ENCODE results near the gene WDR59.
"Not testable (repeated sequence)": the region's sequence is repeated elsewhere in the genome, so short reads cannot be mapped to it uniquely, and the experiment has no call there.

Gene WDR59, protein sequence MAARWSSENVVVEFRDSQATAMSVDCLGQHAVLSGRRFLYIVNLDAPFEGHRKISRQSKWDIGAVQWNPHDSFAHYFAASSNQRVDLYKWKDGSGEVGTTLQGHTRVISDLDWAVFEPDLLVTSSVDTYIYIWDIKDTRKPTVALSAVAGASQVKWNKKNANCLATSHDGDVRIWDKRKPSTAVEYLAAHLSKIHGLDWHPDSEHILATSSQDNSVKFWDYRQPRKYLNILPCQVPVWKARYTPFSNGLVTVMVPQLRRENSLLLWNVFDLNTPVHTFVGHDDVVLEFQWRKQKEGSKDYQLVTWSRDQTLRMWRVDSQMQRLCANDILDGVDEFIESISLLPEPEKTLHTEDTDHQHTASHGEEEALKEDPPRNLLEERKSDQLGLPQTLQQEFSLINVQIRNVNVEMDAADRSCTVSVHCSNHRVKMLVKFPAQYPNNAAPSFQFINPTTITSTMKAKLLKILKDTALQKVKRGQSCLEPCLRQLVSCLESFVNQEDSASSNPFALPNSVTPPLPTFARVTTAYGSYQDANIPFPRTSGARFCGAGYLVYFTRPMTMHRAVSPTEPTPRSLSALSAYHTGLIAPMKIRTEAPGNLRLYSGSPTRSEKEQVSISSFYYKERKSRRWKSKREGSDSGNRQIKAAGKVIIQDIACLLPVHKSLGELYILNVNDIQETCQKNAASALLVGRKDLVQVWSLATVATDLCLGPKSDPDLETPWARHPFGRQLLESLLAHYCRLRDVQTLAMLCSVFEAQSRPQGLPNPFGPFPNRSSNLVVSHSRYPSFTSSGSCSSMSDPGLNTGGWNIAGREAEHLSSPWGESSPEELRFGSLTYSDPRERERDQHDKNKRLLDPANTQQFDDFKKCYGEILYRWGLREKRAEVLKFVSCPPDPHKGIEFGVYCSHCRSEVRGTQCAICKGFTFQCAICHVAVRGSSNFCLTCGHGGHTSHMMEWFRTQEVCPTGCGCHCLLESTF

DNA sequence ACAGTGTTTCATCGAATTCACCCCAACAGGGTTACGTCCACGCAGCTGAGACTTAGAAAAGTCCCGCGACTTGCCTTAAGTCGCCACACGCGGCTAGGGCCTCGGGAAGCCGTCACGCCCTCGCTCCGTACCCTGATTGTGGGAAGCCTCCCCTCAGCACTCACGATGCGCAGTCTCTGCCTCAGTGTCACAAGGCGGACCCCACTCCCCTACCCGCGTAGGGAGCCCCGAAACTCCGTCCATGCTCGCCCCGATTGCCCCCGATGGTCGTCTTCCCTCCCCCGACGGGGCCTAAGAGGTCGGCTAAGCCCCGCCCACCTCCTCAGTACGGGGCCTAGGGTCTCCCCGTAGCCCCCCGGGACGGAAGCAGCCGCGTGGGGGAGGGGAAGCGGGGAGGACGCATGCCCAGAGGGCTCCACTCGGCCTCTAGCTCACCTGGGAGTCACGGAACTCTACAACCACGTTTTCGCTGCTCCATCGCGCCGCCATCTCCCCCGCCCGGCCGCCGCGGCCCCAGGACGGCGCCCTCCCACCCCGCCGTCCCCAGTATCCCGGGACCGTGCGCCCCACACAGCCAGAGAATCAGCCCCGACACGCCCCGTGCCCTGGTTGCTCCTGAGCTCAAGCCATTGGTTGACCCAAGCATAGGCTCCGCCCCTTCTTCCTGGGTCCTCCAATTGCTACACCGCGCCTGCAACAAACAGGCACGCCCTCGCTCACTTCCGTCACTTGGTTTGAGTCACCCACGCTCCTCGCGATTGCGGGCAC is at the start of gene WDR59:
TSS of gene WDR59 (minus strand) at position 595 of the 768 bp plus-strand sequence. CDS start at position 489, 106 bp downstream.
- peak; percentile 90 for DNase-seq (ENCODE audit: low spot score)

DNA sequence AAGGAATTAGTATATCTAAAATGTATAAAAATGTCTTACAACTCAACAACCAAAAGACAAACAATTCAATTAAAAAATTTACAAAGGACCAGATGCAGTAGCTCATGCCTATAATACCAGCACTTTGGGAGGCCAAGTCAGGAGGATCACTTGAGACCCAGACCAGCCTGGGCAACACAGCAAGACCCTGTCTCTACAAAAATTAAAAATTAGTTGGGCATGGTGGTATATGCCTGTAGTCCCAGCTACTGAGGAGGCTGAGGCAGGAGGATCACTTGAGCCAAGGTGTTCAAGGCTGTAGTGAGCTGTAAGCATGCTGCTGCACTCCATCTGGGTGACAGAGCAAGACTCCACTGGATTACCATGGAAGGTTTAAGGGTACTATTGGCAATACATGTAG is 47.7 kb upstream of the WDR59 start:
- DNase-seq (ENCODE audit: low spot score): no peak

DNA sequence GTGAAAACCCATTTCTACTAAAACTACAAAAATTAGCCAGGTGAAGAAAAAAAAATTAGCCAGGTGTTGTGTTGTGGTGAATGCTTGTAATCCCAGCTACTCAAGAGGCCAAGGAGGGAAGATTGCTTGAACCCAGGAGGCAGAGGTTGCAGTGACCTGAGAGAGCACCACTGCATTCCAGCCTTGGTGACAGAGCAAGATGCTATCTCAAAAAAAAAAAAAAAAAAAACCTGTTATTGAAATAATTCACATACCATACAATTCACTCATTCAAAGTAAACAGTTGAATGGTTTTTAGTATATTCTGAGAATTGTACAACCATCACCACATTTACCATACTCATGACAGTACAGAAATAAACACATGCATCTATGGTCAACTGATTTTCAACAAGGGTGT is 44.9 kb upstream of the WDR59 start:
- no peak for DNase-seq (ENCODE audit: low spot score)

DNA sequence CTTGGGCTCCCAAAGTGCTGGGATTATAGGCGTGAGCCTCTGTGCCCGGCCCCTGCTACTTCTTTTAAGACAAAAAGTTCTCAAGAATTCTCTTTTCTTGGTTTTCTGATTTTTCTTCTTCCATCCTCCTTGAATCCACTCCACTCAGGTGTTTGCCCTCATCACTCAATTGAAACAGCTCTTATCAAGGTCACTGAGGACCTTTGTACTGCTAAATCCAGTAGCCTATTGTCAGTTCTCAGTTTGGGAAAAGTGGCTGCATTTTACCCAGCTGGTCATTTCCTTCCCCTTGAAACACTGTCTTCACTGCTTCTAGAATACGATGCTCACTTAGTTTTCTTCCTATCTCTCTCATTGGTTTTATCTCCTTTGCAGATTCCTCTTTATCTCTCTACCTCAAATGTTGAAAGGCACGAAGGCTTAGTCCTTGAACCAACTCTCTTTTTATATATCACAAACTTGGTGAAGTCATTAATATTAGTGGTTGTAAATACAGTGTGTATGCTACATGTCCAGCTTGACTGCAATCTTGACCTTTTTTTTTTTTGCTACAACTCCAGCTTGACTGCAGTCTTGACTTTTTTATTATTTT is 43.7 kb upstream of the WDR59 start:
- DNase-seq (ENCODE audit: low spot score): no peak

GRCh38 chr16:75027520-75028300 is 42.8 kb upstream of the WDR59 start:
- no peak for DNase-seq (ENCODE audit: low spot score)

- DNase-seq (ENCODE audit: low spot score): no peak
These were observed 42.0 kb upstream of the WDR59 start for GRCh38 chr16:75026892-75027391.

GRCh38 chr16:75026239-75026891 is 41.4 kb upstream of the WDR59 start:
- not testable (repeated sequence) for DNase-seq (ENCODE audit: low spot score)

- DNase-seq (ENCODE audit: low spot score): no peak
These were observed 40.8 kb upstream of the WDR59 start for GRCh38 chr16:75025761-75026160.

- no peak for DNase-seq (ENCODE audit: low spot score)
These were observed 39.7 kb upstream of the WDR59 start for GRCh38 chr16:75024594-75024993.

GRCh38 chr16:75024182-75024581 is 39.3 kb upstream of the WDR59 start:
- DNase-seq (ENCODE audit: low spot score): no peak

DNA sequence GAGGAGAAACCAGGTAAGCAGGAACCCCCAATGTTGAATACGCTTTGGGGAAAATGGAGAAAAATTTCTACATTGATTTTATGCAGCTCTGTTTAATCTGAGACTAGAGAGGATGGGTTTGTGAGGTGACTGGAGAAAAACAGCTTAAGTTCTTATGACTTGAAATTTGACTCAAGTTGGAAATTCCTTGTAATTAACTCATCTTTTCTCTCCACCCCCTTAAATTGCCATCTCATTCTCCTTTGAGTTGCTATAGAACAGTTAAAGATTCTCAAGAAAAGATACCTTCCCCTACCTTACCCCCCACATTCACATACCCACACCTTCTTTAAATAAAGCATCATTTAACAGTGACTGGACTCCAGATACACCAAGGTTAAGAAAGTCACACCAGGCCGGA is 38.1 kb upstream of the WDR59 start:
- DNase-seq (ENCODE audit: low spot score): no peak

GRCh38 chr16:75022567-75022966 is 37.6 kb upstream of the WDR59 start:
- no peak for DNase-seq (ENCODE audit: low spot score)

DNA sequence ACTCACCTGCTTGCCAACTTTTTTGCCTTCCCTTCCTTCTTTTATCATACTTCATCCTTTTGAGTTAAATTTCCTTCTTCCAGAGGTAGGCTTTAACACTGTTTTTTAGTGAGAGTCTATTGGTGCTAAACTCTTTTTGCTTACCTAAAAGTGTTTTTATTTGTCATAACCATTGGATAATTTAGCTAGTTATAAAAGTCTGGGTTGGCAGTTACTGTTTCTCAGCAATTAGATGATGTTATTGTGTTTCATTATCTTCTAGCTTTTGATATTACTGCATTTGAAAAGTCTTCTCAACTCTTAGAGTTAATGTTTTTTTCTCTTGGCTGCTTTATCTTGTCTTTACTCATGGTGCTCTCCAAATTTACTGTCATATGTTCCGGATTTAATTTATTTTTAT is 36.5 kb upstream of the WDR59 start:
- DNase-seq (ENCODE audit: low spot score): no peak

- DNase-seq (ENCODE audit: low spot score): no peak
These were observed 34.7 kb upstream of the WDR59 start for GRCh38 chr16:75019586-75019985.

- no peak for DNase-seq (ENCODE audit: low spot score)
These were observed 34.1 kb upstream of the WDR59 start for GRCh38 chr16:75019007-75019406.

- DNase-seq (ENCODE audit: low spot score): no peak
These were observed 33.0 kb upstream of the WDR59 start for GRCh38 chr16:75017670-75018525.

- DNase-seq (ENCODE audit: low spot score): not testable (repeated sequence)
These were observed 31.6 kb upstream of the WDR59 start for GRCh38 chr16:75016451-75017081.

DNA sequence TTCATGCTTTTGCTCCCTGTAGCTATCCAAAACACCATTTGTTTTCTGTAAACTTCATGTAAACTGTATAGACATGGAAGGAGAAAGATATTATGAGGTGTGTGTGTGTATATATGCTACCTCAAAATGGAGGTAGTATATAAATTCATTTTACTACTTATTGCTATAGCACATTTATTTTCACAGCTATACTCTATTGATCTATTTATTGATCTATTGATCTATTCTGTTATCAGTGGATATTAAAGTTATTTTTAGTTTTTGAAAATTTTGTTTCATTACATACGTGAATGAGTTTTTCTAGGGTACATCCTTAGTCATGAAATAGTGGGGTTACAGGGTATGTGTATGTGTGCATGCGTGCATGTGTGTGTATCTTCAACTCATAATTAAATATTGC is 29.4 kb upstream of the WDR59 start:
- no peak for DNase-seq (ENCODE audit: low spot score)

DNA sequence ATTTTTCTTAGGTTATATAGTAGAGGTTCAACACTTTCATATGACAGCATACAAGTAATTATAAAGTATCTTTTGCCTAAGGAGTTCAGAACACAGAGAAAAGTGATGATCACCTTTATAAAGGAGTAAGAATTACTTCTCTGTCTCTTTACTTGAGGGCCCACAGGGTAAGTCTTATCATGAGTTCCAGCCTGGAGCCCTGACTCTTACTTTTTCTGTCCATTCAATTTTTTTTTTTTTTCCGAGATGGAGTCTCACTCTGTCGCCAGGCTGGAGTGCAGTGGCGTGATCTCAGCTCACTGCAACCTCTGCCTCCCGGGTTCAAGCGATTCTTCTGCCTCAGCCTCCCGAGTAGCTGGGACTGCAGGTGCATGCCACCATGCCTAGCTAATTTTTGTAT is 28.2 kb upstream of the WDR59 start:
- not testable (repeated sequence) for DNase-seq (ENCODE audit: low spot score)
